Panc1 (cell line): Measurements from ENCODE around the gene TM7SF2. TPM values are rescaled to one million over a fixed set of nuclear protein-coding genes. Genes with fewer than 3 reads are reported as not detected.

Experiments
- ATAC-seq: fragments of 200-7000 bp; cut with Tn5 transposase; 2 replicates; pipeline ENCODE4 v1.9.1; 2020; ENCODE audit warnings: mild to moderate bottlenecking, moderate library complexity
- BruUV-seq: library from RNA; stranded (reverse); fragments of 400-500 nt; replicated peaks from 2 replicates; lab custom pipeline; 2021; lab: Mats Ljungman, UMichigan
- CTCF ChIA-PET: fragments of 300-600 bp; sonication (Branson Sonifier 250); formaldehyde crosslinking; loops from one replicate; lab custom pipeline; 2022; ENCODE audit warnings: antibody characterized with exemption; lab: Charles Lee
- POLR2A ChIA-PET: fragments of 300-600 bp; sonication (Branson Sonifier 250); formaldehyde crosslinking; loops from one replicate; lab custom pipeline; 2022; ENCODE audit warnings: antibody characterized with exemption; lab: Charles Lee
- DNase-seq: peaks from one replicate; pipeline ENCODE4 v3.0.0-alpha.2; 2010; ENCODE audit warnings: low read depth, low spot score
- H3K27ac ChIP-seq: 2 replicates; pipeline ENCODE4 v1.5.1; 2011; ENCODE audit warnings: mild to moderate bottlenecking, low read length, inconsistent platforms
- H3K27me3 ChIP-seq: fragments of 200-500 bp; sonication (Bioruptor generic); 2 replicates; pipeline ENCODE4 v1.6.0; 2014; ENCODE audit warnings: low read length, inconsistent platforms; ENCODE audit not compliant: control insufficient read depth, insufficient read depth
- H3K36me3 ChIP-seq: fragments of 200-500 bp; sonication (Bioruptor generic); 2 replicates; pipeline ENCODE4 v1.5.1; 2014; ENCODE audit warnings: inconsistent platforms, mild to moderate bottlenecking, low read length, moderate library complexity; ENCODE audit not compliant: control insufficient read depth, insufficient read depth
- H3K4me1 ChIP-seq: 2 replicates; pipeline ENCODE4 v1.5.1; 2011; ENCODE audit warnings: inconsistent platforms, mild to moderate bottlenecking, low read length, moderate library complexity; ENCODE audit not compliant: control insufficient read depth, insufficient read depth
- H3K4me3 ChIP-seq, 2 experiments: 2 replicates each; pipeline ENCODE4 v1.5.1; 2011 to 2012; ENCODE audit warnings: low read depth in 2 of 2, low read length in 2 of 2, mild to moderate bottlenecking in 2 of 2, inconsistent platforms in 1 of 2, moderate library complexity in 1 of 2
- H3K9me3 ChIP-seq: fragments of 200-500 bp; sonication (Bioruptor generic); 2 replicates; pipeline ENCODE4 v1.5.1; 2014; ENCODE audit warnings: low read depth, mild to moderate bottlenecking, inconsistent platforms, low read length, moderate library complexity; ENCODE audit not compliant: control insufficient read depth, insufficient read depth
- CTCF ChIP-seq: fragments of 450-650 bp; IDR thresholded peaks from 2 replicates; pipeline ENCODE4 v1.5.1; 2017; ENCODE audit warnings: mild to moderate bottlenecking
- POLR2AphosphoS5 ChIP-seq: IDR thresholded peaks from 2 replicates; pipeline ENCODE4 v1.6.1; 2012; ENCODE audit warnings: mild to moderate bottlenecking, low read depth, low read length, moderate library complexity
- REST ChIP-seq, 2 experiments: IDR thresholded peaks; 2 replicates each; pipeline ENCODE4 v1.6.1; 2011 to 2012; ENCODE audit warnings: low read depth in 2 of 2, control low read depth in 1 of 2, low read length in 1 of 2, mild to moderate bottlenecking in 1 of 2, moderate library complexity in 1 of 2; ENCODE audit not compliant: insufficient read depth in 1 of 2
- SIN3A ChIP-seq: IDR thresholded peaks from 2 replicates; pipeline ENCODE4 v1.6.1; 2012; ENCODE audit warnings: low read depth, mild to moderate bottlenecking, low read length, moderate library complexity, borderline replicate concordance; ENCODE audit not compliant: insufficient read depth
- TCF7L2 ChIP-seq: IDR thresholded peaks from 2 replicates; pipeline ENCODE4 v1.6.1; 2011; ENCODE audit warnings: mild to moderate bottlenecking, low read depth, low read length, inconsistent platforms
- in situ Hi-C: cut with HindIII; loops from 2 replicates; pipeline ENCODE4 v1.10.0; 2016; ENCODE audit warnings: low sequenced_read_pairs, low pct_unique_long_range_greater_than_20kb
- intact Hi-C: fragments of 100-400 bp; cut with micrococcal nuclease; formaldehyde crosslinking; loops from one replicate; pipeline ENCODE4 v1.10.0; 2022; ENCODE audit not compliant: unreplicated experiment
- total RNA-seq: library from RNA; stranded (reverse); gene quantifications from one replicate; pipeline ENCODE4 v1.2.1, GENCODE V29; 2021; ENCODE audit not compliant: unreplicated experiment

Gene TM7SF2
- total RNA-seq, 1 experiment from 2014 or later = 85.4 TPM

DNA sequence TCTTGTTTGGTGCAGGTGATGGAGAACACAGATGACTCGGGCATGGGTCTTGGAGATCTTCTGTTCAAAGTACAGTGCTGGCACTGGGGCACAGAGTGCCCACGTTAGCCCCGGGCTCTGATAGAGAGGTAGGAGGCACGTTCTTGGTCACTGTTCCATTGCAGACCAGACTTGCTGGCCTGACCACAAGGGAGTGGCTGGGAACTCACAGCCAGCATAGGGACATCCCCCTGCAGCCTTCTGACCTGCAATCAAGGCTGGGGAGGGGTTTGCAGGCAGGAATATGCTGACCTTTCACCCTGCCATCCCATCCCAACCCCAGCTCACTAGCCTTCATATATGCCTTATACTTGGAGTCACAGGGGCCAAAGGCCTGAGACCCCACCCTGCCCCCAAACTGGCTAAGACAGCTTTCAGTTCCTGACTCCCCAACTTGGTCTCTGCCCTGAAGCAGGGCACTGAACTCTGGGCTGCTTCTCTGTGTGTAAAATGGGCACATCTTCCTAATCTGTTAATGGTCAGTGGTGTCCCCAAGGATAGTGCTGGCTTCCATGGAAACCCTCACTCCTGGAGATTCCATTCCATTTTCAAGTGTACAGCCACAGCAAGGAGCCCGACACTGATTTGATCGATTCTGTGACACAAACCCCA lies 15.1 kb downstream of the TM7SF2 start:
- in situ Hi-C loops (no loop called here), intact Hi-C loops (no loop called here)
- no peak for ATAC-seq
- peaks cover 16% of the 10 kb centered on the region for H3K36me3 ChIP-seq
- no peaks in the 10 kb centered on the region for H3K9me3 ChIP-seq
- no TSS peak for BruUV-seq
- no peak overlapping the region for H3K27ac ChIP-seq
- no peaks in the 10 kb centered on the region for H3K27me3 ChIP-seq
- TF ChIP-seq SIN3A (no peak), POLR2AphosphoS5 (no peak; the same call in 1 of the 2 replicates), TCF7L2 (no peak), CTCF (no peak), REST (IDR thresholded peaks at IDR 0.05; ENCODE audit: insufficient read depth in 1 of 2, low read depth in 2 of 2, low read length in 1 of 2) (no peak)
- POLR2A ChIA-PET = interaction anchor here (0.6 kb wide), 1 partner anchor 53 kb away, joined by 4 read pairs; no protein-coding TSS in a partner anchor
- no peak overlapping the region for H3K4me3 ChIP-seq
- peaks cover 3% of the 10 kb centered on the region for H3K4me1 ChIP-seq
- CTCF ChIA-PET = no interaction called here
- no peak for DNase-seq

DNA sequence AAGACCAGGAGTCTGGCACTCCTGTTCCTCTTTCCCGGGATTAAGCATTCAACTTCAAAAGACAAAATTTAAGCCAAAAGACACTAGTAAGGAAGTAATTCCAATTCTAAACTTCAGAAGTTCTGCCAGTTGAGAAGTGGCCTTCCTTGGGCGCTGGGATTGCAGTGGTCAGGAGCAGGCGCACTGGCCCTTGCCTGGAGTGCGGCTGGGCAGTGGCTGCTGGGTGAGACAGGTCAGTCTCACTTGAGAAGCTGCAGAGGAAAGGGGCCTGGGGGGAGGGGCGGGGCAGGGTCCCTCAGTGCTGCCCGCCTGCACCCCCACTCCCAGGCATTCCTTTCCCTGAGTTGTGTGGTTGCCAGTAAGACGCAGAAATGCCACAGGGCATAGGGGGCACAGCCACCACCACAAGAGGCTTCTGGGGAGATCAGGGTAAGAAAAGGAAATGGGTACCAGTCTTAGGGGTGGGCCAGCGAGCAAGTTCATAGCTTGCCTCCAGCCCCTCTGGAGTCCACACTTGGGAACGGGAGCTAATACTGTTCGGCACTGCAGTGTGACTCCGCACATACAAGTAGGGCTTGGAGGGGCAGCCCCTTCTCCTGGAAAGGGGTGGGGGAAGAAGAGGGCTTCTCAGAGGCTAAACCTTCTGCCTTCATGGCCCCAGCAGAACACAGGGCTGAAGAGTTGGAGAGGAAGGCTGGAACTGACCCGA lies 16.0 kb downstream of the TM7SF2 start:
- Histone ChIP-seq H3K27me3 (no peaks in the 10 kb centered on the region), H3K4me3 (no peak overlapping the region), H3K9me3 (no peaks in the 10 kb centered on the region), H3K36me3 (peaks cover 19% of the 10 kb centered on the region), H3K4me1 (peaks cover 3% of the 10 kb centered on the region), H3K27ac (no peak overlapping the region)
- DNase-seq (no peak), ATAC-seq (peak; percentile 2; the same call in 1 of the 2 replicates)
- no TSS peak for BruUV-seq
- CTCF ChIA-PET = no interaction called here
- intact Hi-C loops = no loop called here
- POLR2A ChIA-PET = no interaction called here
- in situ Hi-C loops = no loop called here
- TF ChIP-seq POLR2AphosphoS5 = no peak; the same call in none of the 2 replicates
- no peak for TF ChIP-seq CTCF
- no peak for TF ChIP-seq TCF7L2
- TF ChIP-seq SIN3A = no peak
- no peak for TF ChIP-seq REST (IDR thresholded peaks at IDR 0.05; ENCODE audit: insufficient read depth in 1 of 2, low read depth in 2 of 2, low read length in 1 of 2)
